Measurements from ENCODE around the gene BTBD10.

GRCh38 chr11:13358596-13359270 is 104.3 kb downstream of the BTBD10 start:
- TF ChIP-seq CTCF (conservative IDR thresholded peaks at IDR 0.05; ENCODE audit: low read depth, low read length): no peak
- no peak for TF ChIP-seq EZH2 (IDR thresholded peaks at IDR 0.05; ENCODE audit: low read length, unreplicated experiment)

Data from PC-3 (cell line).